GM12878 (cell line): ENCODE data around the gene EFNA4.

ENCODE experiments used
- BRCA1 ChIP-seq: IDR thresholded peaks from 2 replicates; pipeline ENCODE4 v1.6.1; 2011; ENCODE audit warnings: low read depth, low read length, improper control_type of control experiment
- CHD4 ChIP-seq: fragments of 200-600 bp; sonication (generic); IDR thresholded peaks from 2 replicates; pipeline ENCODE4 v1.6.1; 2016; ENCODE audit warnings: mild to moderate bottlenecking
- CTCF ChIP-seq, 3 experiments: IDR thresholded peaks in 2 of 3; conservative IDR thresholded peaks in 1 of 3; 2 replicates each; pipeline ENCODE4 v1.5.1; 2011; ENCODE audit warnings: low read depth in 3 of 3, low read length in 3 of 3, mild to moderate bottlenecking in 3 of 3, control low read depth in 2 of 3, moderate library complexity in 2 of 3, inconsistent platforms in 1 of 3, mixed read lengths in 1 of 3; ENCODE audit not compliant: control insufficient read depth in 2 of 3, insufficient read depth in 1 of 3; ENCODE audit errors: extremely low read depth in 1 of 3
- EP300 ChIP-seq, 2 experiments: fragments of 150-350 bp in 1 of 2; IDR thresholded peaks; 2 replicates each; pipeline ENCODE4 v1.6.1; 2011 to 2012; ENCODE audit warnings: low read depth in 2 of 2, low read length in 2 of 2, borderline replicate concordance in 1 of 2, improper control_type of control experiment in 1 of 2, inconsistent platforms in 1 of 2; ENCODE audit not compliant: control insufficient read depth in 1 of 2
- FOS ChIP-seq: IDR thresholded peaks from 3 replicates; pipeline ENCODE4 v1.6.1; 2011; ENCODE audit warnings: borderline replicate concordance; ENCODE audit not compliant: insufficient read length; ENCODE audit errors: extremely low read depth
- GABPA ChIP-seq: IDR thresholded peaks from 2 replicates; pipeline ENCODE4 v1.6.1; 2014; ENCODE audit warnings: antibody characterized with exemption, low read depth, mild to moderate bottlenecking, inconsistent platforms
- MTA2 ChIP-seq: fragments of 450-650 bp; IDR thresholded peaks from 2 replicates; pipeline ENCODE4 v1.6.1; 2016; ENCODE audit warnings: low read depth, mild to moderate bottlenecking, moderate library complexity
- MXI1 ChIP-seq: fragments of 150-350 bp; IDR thresholded peaks from 2 replicates; pipeline ENCODE4 v1.6.1; 2011; ENCODE audit warnings: low read depth, mild to moderate bottlenecking, inconsistent platforms, low read length, improper control_type of control experiment
- POLR2AphosphoS5 ChIP-seq: IDR thresholded peaks from 2 replicates; pipeline ENCODE4 v1.6.1; 2011; ENCODE audit warnings: mild to moderate bottlenecking, low read length, inconsistent platforms
- RFX5 ChIP-seq: IDR thresholded peaks from 2 replicates; pipeline ENCODE4 v1.6.1; 2011; ENCODE audit warnings: low read depth, low read length, improper control_type of control experiment
- USF2 ChIP-seq: IDR thresholded peaks from 2 replicates; pipeline ENCODE4 v1.6.1; 2011; ENCODE audit warnings: low read depth, low read length, improper control_type of control experiment, borderline replicate concordance

- no peak for TF ChIP-seq MXI1
- TF ChIP-seq MTA2: no peak
- no peak for TF ChIP-seq CHD4
- TF ChIP-seq FOS: no peak
- TF ChIP-seq CTCF (IDR thresholded peaks at IDR 0.05 in 2 of 3, conservative IDR thresholded peaks at IDR 0.05 in 1 of 3; ENCODE audit: control insufficient read depth in 2 of 3, extremely low read depth in 1 of 3, insufficient read depth in 1 of 3, low read depth in 3 of 3, low read length in 3 of 3): no peak
- TF ChIP-seq POLR2AphosphoS5: no peak
- no peak for TF ChIP-seq GABPA
- TF ChIP-seq USF2: no peak
- no peak for TF ChIP-seq RFX5
- TF ChIP-seq BRCA1: no peak
- no peak for TF ChIP-seq EP300 (IDR thresholded peaks at IDR 0.05; ENCODE audit: borderline replicate concordance in 1 of 2, control insufficient read depth in 1 of 2, low read depth in 2 of 2, low read length in 2 of 2)
These were observed 41.2 kb upstream of the EFNA4 start for GRCh38 chr1:155022136-155022926.
